ENCODE results near the gene APBA2.

APBA2 gene

DNA sequence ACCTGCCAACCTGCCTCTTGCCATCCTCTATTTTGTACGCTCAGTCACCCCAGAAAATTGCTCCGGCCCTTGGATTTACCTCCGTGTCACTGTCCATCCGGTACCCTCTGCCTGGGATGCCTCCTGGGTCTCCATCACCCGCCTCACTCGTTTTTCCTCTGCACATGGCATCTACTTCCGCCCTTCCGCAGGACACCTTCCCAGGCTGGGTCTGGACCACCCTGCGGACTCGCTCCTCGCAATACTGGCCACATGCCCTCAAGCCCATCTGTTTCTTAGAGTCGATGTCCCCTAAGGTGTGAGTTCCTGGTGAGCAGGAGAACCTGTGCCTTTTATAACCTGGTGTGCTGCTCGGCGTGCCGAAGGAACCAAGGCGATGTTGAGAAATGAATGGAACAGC lies 58.5 kb downstream of the APBA2 start:
- in situ Hi-C loops (cut with HindIII; ENCODE audit: low pct_ligation_motif_present, low pct_unique_long_range_greater_than_20kb, low sequenced_read_pairs) = no loop called here
- DNase-seq = no peak

GRCh38 chr15:28944696-28945300 lies 59.0 kb downstream of the APBA2 start:
- no peak for DNase-seq

DNA sequence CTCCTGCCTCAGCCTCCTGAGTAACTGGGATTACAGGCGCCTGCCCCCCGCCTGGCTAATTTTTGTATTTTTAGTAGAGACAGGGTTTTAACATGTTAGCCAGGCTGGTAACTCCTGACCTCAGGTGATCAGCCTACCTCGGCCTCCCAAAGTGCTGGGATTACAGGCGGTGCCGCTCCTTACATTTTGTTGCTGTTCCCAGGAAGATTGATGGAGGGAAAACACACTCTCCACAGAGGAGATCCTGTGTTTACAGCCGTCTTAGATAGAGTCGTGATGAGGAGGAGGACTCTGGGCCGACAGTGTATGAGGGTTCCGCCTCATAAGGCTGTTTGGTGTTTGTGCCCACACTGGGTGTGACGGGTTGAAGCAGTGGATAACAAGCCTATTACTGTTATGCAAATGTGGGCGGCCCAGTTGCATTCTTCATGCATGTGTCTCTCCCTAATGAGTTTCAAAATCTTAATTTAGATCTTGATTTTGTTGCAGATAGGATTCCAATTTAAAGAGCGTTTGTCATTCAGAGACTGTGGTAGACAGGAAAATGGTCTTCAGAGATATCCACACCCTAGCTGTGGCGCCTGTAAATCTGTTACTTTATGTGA lies 60.0 kb downstream of the APBA2 start:
- DNase-seq = no peak
- in situ Hi-C loops (cut with HindIII; ENCODE audit: low pct_ligation_motif_present, low pct_unique_long_range_greater_than_20kb, low sequenced_read_pairs) = no loop called here

More at GRCh38 chr15:28944696-28945300, 59.0 kb downstream of the APBA2 start:
- in situ Hi-C loops (cut with HindIII; ENCODE audit: low pct_ligation_motif_present, low pct_unique_long_range_greater_than_20kb, low sequenced_read_pairs) = no loop called here

DNA sequence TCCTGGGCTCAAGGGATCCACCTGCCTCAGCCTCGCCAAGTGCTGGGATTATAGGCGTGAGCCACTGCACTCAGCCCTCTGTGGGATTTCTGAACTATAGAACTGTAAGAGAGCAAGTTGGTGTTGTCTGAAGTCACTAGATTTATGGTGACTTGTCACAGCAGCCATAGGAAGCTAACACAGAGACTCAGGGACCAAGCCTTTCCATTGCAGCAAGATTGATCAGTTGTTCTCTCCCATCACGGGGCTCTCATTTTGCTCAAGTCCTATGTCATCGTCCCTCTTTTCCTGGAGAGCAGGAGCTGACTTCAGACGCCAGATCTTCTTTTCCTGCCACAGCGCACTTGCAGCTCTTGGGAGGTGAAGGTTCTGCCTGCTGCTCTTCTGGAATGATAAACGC lies 61.0 kb downstream of the APBA2 start:
- in situ Hi-C loops (cut with HindIII; ENCODE audit: low pct_ligation_motif_present, low pct_unique_long_range_greater_than_20kb, low sequenced_read_pairs) = no loop called here
- DNase-seq = no peak

DNA sequence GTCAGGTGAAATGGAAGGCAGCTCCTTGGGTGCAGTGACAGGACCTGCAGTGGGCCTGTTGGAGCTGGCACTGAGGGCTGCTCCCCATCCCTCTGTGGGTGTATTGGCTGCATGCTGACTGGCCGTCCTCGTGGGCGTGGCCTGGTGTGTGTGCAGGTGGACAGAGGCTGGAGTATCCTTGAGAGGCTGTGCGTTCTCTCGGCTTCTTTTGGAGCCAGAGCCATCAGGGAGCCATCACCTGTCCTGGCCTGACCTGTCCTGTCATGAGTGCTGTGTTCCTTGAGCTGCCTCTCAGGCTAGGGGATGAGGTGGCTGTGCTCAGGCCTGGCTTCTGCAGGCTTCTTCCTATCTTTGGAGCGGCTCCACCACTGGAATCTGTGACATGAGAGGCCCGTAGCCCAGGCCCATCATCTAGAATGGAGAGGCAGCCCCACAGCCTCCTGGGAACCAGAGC lies 61.5 kb downstream of the APBA2 start:
- in situ Hi-C loops (cut with HindIII; ENCODE audit: low pct_ligation_motif_present, low pct_unique_long_range_greater_than_20kb, low sequenced_read_pairs) = no loop called here
- DNase-seq = no peak

GRCh38 chr15:28948036-28948435 lies 62.3 kb downstream of the APBA2 start:
- no peak for DNase-seq
- in situ Hi-C loops (cut with HindIII; ENCODE audit: low pct_ligation_motif_present, low pct_unique_long_range_greater_than_20kb, low sequenced_read_pairs) = no loop called here

- in situ Hi-C loops (cut with HindIII; ENCODE audit: low pct_ligation_motif_present, low pct_unique_long_range_greater_than_20kb, low sequenced_read_pairs) = no loop called here
- no peak for DNase-seq
Measured at GRCh38 chr15:28950916-28951315, 65.1 kb downstream of the APBA2 start.

GRCh38 chr15:28952666-28953491 lies 67.1 kb downstream of the APBA2 start:
- in situ Hi-C loops (cut with HindIII; ENCODE audit: low pct_ligation_motif_present, low pct_unique_long_range_greater_than_20kb, low sequenced_read_pairs) = no loop called here
- DNase-seq = no peak

GRCh38 chr15:28953573-28954195 lies 67.9 kb downstream of the APBA2 start:
- no peak for DNase-seq
- in situ Hi-C loops (cut with HindIII; ENCODE audit: low pct_ligation_motif_present, low pct_unique_long_range_greater_than_20kb, low sequenced_read_pairs) = no loop called here

GRCh38 chr15:28954466-28955159 lies 68.8 kb downstream of the APBA2 start:
- in situ Hi-C loops (cut with HindIII; ENCODE audit: low pct_ligation_motif_present, low pct_unique_long_range_greater_than_20kb, low sequenced_read_pairs) = no loop called here
- DNase-seq = no peak

DNA sequence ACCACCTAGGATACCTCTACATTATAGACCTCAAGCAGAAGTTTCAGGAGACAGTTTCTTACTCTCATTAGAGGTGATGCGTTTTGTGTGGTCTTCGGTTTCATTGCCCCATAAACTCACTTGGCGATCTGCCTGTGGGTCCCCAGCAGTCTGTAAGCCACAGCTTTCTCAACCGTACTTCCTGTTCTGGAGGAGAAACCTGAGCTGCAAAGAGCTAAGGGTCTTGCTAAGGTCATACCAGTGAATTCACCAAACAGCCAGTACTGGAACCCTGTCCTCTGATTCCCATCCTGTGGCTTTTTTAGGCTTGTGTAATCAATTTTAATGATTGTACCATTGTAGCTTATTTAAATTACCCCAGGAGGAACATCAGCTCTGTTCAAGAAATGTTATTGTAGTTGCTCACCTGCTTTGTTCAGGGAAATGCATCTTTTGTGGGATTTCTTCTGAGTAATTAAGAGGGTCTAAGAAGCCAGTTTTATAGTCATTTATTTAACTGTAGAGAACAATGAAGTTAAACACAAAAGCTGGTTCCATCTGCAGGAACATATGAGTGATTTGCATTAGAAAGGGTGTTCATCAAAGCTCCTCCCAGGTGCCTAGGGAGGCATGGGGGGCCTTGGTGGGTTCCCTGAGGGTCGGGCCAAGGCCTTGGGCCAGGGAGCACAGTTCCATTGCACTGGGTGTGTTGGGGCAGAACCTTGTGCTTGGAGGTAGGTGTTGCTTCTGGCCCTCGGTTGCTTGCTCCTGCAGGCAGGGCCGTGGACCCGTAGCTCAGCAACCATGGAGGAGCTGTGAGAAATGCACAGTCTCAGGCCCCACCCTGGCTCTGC lies 69.6 kb downstream of the APBA2 start:
- DNase-seq = no peak
- in situ Hi-C loops (cut with HindIII; ENCODE audit: low pct_ligation_motif_present, low pct_unique_long_range_greater_than_20kb, low sequenced_read_pairs) = no loop called here

DNA sequence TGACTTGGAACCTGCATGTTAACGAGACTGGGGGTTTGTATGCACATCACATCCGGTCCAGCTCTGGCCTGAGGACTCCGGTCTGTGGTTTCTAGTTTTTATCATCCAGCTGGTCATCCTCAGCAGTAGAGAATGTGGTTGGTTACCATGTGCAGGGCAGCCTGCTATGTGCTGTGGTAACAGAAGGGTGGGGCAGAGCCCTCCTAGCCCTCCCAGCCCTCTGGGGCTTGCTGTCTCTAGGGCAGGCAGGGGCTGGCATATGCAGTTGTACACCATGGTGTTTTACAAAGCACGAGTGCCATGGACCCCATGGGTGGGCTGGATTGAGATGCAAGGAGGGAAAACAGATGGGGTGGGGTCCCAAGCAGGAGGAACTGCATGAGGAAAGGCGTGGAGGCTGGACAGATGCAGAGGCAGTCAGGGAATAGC lies 70.2 kb downstream of the APBA2 start:
- in situ Hi-C loops (cut with HindIII; ENCODE audit: low pct_ligation_motif_present, low pct_unique_long_range_greater_than_20kb, low sequenced_read_pairs) = no loop called here
- no peak for DNase-seq

GRCh38 chr15:28956491-28956890 lies 70.7 kb downstream of the APBA2 start:
- in situ Hi-C loops (cut with HindIII; ENCODE audit: low pct_ligation_motif_present, low pct_unique_long_range_greater_than_20kb, low sequenced_read_pairs) = no loop called here
- DNase-seq = no peak

DNA sequence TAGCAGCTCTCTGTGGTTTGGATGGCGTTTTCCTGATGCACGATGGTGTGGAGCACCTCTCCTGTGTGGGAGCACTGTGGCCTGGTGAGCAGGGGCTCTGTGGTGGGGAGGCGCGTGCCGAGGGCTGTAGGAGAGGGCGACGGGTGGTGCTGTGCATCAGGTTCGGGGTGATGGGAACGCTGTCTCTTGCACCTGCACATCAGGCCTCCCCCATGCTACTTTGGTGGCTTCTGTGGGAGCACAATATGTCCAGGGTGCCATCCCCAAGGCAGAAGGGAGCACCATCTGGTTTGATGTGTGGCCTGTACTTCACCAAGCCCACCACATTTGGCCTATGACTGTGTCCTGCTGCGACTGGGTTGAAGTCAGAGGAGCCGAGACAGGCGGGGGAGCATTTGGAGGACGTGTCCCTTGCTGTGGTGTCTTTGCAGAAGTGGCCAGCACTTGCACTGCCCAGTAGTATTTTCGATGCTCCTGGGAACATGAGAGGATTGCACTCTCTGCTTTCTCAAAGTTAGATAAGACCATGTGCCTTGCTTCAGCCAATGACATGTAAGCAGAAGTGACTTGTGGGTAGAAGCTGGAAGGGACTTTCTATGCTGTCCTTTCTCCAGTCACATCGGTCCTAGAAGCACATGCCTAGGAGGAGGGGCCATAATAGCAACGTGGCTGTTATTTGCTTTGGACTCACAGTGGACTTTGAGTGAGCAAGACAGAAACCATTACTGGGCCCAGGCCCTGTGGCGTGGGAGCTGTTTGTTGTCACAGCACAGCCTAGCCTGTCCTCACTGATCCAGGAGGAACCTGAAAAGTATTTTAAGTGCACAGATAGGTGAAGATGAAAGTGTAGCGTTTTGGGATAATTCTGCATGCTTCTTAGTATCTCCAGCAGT lies 72.1 kb downstream of the APBA2 start:
- in situ Hi-C loops (cut with HindIII; ENCODE audit: low pct_ligation_motif_present, low pct_unique_long_range_greater_than_20kb, low sequenced_read_pairs) = no loop called here
- no peak for DNase-seq

GRCh38 chr15:28959326-28959725 lies 73.6 kb downstream of the APBA2 start:
- DNase-seq = no peak

GRCh38 chr15:28960979-28961378 lies 75.2 kb downstream of the APBA2 start:
- peak; percentile 21 for DNase-seq
- in situ Hi-C loops (cut with HindIII; ENCODE audit: low pct_ligation_motif_present, low pct_unique_long_range_greater_than_20kb, low sequenced_read_pairs) = no loop called here

More at GRCh38 chr15:28959326-28959725, 73.6 kb downstream of the APBA2 start:
- in situ Hi-C loops (cut with HindIII; ENCODE audit: low pct_ligation_motif_present, low pct_unique_long_range_greater_than_20kb, low sequenced_read_pairs) = no loop called here

DNA sequence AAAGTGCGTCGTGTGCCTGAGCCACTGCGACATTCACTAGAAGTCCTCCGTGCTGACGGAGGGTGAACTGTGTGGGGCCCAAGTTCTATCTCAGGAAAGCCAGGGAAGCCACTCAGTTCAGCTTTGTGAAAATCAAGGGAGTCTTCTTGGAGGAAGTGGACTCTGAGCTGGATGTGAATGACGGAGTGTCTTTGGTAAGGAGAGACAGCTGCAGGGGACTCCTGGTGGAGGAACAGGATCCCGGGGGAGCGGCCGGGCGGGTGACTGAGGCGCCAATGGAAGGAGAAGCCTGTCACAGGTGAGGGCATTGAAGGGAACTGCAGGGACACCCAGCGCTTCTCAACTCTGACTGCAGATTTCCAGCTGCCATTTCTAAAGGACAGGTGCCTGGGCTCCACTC lies 75.6 kb downstream of the APBA2 start:
- DNase-seq = no peak
- in situ Hi-C loops (cut with HindIII; ENCODE audit: low pct_ligation_motif_present, low pct_unique_long_range_greater_than_20kb, low sequenced_read_pairs) = no loop called here

All from ACHN (cell line).